Lung (tissue), 12 donors: ENCODE data around the gene BAK1. TPM values are rescaled to one million over a fixed set of nuclear protein-coding genes. Genes with fewer than 3 reads are reported as not detected.

Source experiments
- ATAC-seq: fragments of 200-7000 bp; cut with Tn5 transposase; one replicate; pipeline ENCODE4 v1.9.1; 2020; ENCODE audit warnings: moderate number of reproducible peaks; ENCODE audit not compliant: insufficient read depth, low FRiP score
- DNase-seq, 3 donors: peaks; one replicate each; pipeline ENCODE4 v3.0.0-alpha.2; 2013 to 2017
- H3K27ac ChIP-seq, 2 donors: one replicate each; pipeline ENCODE4 v1.5.1; 2013; ENCODE audit warnings: mild to moderate bottlenecking in 2 of 2, moderate library complexity in 2 of 2, control low read depth in 1 of 2, inconsistent platforms in 1 of 2, low read depth in 1 of 2, low read length in 1 of 2
- H3K27me3 ChIP-seq, 3 donors: one replicate each; pipeline ENCODE4 v1.5.1; 2013; ENCODE audit warnings: low read length in 2 of 3; ENCODE audit not compliant: control insufficient read depth in 3 of 3, insufficient read depth in 3 of 3
- H3K36me3 ChIP-seq, 4 donors: one replicate each; pipeline ENCODE4 v1.5.1; 2013; ENCODE audit warnings: low read length in 4 of 4, mild to moderate bottlenecking in 1 of 4, moderate library complexity in 1 of 4; ENCODE audit not compliant: control insufficient read depth in 4 of 4, insufficient read depth in 4 of 4
- H3K4me1 ChIP-seq, 5 donors: one replicate each; pipeline ENCODE4 v1.5.1; 2013; ENCODE audit warnings: low read length in 5 of 5, mild to moderate bottlenecking in 2 of 5, moderate library complexity in 1 of 5; ENCODE audit not compliant: control insufficient read depth in 5 of 5, insufficient read depth in 5 of 5
- H3K4me3 ChIP-seq: one replicate; pipeline ENCODE4 v1.5.1; 2013; ENCODE audit warnings: mild to moderate bottlenecking, control low read depth, moderate library complexity
- H3K9ac ChIP-seq, 2 donors: one replicate each; pipeline ENCODE4 v1.5.1; 2013; ENCODE audit warnings: low read length in 2 of 2, control low read depth in 1 of 2; ENCODE audit not compliant: insufficient read depth in 1 of 2
- H3K9me3 ChIP-seq, 4 donors: one replicate each; pipeline ENCODE4 v1.5.1; 2013; ENCODE audit warnings: low read length in 3 of 4, mild to moderate bottlenecking in 1 of 4, moderate library complexity in 1 of 4; ENCODE audit not compliant: control insufficient read depth in 4 of 4, insufficient read depth in 3 of 4
- WGBS, 2 donors: extraction: QIAGEN DNeasy Blood & Tissue Kit; methylation state at CpG; one replicate each; pipeline ENCODE4 v1.1.7; 2013; 5-methylcytosine and 5-hydroxymethylcytosine counted together
- polyA plus RNA-seq, 2 donors: library from polyadenylated mRNA; stranded (reverse); fragments of 200-250 nt; gene quantifications; one replicate each; pipeline ENCODE4 v1.2.1, GENCODE V29; 2013
- total RNA-seq, 2 donors: library from RNA; depleted of rRNA in 1 of 2; stranded (reverse); fragments of >200 nt in 1 of 2; gene quantifications; one replicate each; pipeline ENCODE4 v1.2.1, GENCODE V29; 2014 to 2021
- TF ChIP-seq, protein P1 (sequence below): IDR thresholded peaks from 2 replicates; pipeline ENCODE4 v1.5.1; 2012; ENCODE audit warnings: mild to moderate bottlenecking; ENCODE audit errors: control extremely low read depth, extremely low read depth
- donor health status: control.
- donor health status: control.
- donor health status: Bipolar disorder and iron deficiency.
- donor health status: healthy.
- donor health status: DM: yes; HTN: yes; CAD: no.

Gene BAK1
- total and polyA plus RNA-seq, 4 donors: 7.4 to 25.6 (median 18.9) TPM

DNA sequence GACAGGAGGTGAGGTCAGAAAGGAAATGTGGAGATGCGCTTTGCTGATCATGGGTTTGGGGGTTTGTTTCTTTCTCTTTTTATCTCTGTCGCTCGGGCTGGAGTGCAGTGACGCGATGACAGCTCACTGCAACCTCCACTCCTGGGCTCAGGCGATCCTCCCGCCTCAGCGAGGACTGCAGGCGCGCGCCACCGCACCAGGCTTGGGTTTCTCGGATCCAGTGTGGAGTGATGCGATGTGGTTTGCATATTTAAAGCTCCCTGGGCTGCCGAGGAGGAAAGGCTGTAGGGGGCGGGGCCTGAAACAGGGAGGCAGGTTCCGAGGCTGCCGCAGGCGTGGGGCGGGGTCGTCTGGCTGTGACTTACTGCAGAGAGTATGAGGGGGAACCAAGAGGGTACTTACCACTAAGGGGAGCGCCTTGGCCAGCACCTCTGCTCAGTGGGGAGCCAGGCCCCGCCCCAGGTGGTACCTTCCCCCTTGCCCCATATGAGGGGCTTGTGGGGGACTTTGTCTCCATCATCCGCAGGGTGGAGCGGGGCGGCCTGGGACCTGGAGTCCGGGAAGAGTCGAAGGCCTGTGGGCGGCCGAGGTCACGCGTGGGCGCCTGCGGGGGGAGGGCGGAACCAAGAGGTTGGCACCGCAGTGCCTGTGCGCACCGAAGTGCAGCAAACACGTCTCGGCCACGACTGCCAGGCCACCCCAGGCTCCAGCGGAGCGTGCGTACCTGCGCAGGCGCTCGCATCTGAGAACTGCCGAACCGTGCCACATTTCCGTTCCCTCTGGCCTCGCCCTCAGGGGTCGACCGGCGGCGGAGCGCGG, 12.7 kb upstream of the BAK1 start:
- H3K27me3 ChIP-seq: peaks cover 0 to 4% (median 0%) of the 10 kb centered on the region in 3 donors
- H3K36me3 ChIP-seq: no peaks in the 10 kb centered on the region
- peak overlapping the region in 1 of 2 donors; percentile 40 for H3K27ac ChIP-seq
- ATAC-seq (no peak), DNase-seq (peak in 1 of 3 donors; percentile 41)
- WGBS, 2 donors: 35 to 42% methylated on average over 54 to 57 of the region's 57 CpGs
- peaks cover 3 to 30% (median 19%) of the 10 kb centered on the region in 5 donors for H3K4me1 ChIP-seq
- no peak overlapping the region for H3K4me3 ChIP-seq
- TF ChIP-seq, protein P1, sequence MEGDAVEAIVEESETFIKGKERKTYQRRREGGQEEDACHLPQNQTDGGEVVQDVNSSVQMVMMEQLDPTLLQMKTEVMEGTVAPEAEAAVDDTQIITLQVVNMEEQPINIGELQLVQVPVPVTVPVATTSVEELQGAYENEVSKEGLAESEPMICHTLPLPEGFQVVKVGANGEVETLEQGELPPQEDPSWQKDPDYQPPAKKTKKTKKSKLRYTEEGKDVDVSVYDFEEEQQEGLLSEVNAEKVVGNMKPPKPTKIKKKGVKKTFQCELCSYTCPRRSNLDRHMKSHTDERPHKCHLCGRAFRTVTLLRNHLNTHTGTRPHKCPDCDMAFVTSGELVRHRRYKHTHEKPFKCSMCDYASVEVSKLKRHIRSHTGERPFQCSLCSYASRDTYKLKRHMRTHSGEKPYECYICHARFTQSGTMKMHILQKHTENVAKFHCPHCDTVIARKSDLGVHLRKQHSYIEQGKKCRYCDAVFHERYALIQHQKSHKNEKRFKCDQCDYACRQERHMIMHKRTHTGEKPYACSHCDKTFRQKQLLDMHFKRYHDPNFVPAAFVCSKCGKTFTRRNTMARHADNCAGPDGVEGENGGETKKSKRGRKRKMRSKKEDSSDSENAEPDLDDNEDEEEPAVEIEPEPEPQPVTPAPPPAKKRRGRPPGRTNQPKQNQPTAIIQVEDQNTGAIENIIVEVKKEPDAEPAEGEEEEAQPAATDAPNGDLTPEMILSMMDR: no peak
- no peaks in the 10 kb centered on the region for H3K9me3 ChIP-seq
- no peak overlapping the region for H3K9ac ChIP-seq

- 83 to 85% methylated on average over 7 of the region's 7 CpGs for WGBS, 2 donors
- Histone ChIP-seq H3K4me1 (peaks cover 3 to 29% (median 19%) of the 10 kb centered on the region in 5 donors), H3K27ac (peak overlapping the region in 1 of 2 donors; percentile 9), H3K9ac (no peak overlapping the region), H3K36me3 (no peaks in the 10 kb centered on the region), H3K4me3 (no peak overlapping the region), H3K27me3 (peaks cover 0 to 4% (median 0%) of the 10 kb centered on the region in 3 donors), H3K9me3 (no peaks in the 10 kb centered on the region)
- DNase-seq: no peak
- TF ChIP-seq, protein P1: no peak
- ATAC-seq: no peak
Observed at GRCh38 chr6:33592280-33592594, 12.2 kb upstream of the BAK1 start.

DNA sequence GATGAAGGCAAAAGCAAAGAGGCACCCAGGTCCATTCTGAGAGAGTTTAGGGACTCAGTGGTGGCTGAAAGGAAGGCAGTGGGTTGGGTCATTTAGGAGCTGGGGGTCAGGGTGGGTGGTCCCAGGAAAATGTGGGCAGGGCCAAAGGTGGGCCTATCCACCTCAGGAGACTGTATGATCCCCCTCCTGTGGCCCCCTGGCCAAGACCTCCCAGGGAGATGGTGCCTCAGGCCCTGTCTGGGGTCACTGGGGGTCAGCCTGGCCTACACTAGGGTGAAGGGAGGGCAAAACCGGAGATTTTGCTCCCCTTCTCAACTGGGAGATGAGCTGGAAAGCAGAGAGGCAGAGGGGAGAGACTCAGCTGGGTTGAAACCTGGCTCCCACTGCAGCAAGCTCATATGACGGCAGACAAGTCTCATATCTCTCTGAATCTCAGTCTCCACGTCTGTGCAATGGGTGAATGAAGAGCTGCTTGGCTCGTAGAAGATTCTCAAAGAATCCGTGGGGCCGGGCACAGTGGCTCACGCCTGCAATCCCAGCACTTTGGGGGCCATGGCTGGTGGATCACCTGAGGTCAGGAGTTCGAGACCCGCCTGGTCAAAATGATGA, 11.5 kb upstream of the BAK1 start:
- H3K9me3 ChIP-seq: no peaks in the 10 kb centered on the region
- H3K9ac ChIP-seq: no peak overlapping the region
- TF ChIP-seq, protein P1: no peak
- H3K36me3 ChIP-seq: no peaks in the 10 kb centered on the region
- WGBS, 2 donors: 95 to 96% methylated on average over 9 of the region's 9 CpGs
- peaks cover 0 to 4% (median 0%) of the 10 kb centered on the region in 3 donors for H3K27me3 ChIP-seq
- H3K4me3 ChIP-seq: no peak overlapping the region
- peaks cover 3 to 29% (median 19%) of the 10 kb centered on the region in 5 donors for H3K4me1 ChIP-seq
- ATAC-seq: no peak
- no peak for DNase-seq
- H3K27ac ChIP-seq: peak overlapping the region in 1 of 2 donors; percentile 94
